ENCODE results near the gene C2orf81.
A peak's percentile ranks its signal among the peaks of the same experiment; 100 is the strongest.

Gene C2orf81

GRCh38 chr2:74458938-74459363 lies 37.5 kb upstream of the C2orf81 start:
- TF ChIP-seq CTCF (IDR thresholded peaks at IDR 0.05) (no peak), ZFX (IDR thresholded peaks at IDR 0.05; ENCODE audit: borderline replicate concordance) (no peak)
- H3K27ac ChIP-seq = peak overlapping the region; percentile 98

DNA sequence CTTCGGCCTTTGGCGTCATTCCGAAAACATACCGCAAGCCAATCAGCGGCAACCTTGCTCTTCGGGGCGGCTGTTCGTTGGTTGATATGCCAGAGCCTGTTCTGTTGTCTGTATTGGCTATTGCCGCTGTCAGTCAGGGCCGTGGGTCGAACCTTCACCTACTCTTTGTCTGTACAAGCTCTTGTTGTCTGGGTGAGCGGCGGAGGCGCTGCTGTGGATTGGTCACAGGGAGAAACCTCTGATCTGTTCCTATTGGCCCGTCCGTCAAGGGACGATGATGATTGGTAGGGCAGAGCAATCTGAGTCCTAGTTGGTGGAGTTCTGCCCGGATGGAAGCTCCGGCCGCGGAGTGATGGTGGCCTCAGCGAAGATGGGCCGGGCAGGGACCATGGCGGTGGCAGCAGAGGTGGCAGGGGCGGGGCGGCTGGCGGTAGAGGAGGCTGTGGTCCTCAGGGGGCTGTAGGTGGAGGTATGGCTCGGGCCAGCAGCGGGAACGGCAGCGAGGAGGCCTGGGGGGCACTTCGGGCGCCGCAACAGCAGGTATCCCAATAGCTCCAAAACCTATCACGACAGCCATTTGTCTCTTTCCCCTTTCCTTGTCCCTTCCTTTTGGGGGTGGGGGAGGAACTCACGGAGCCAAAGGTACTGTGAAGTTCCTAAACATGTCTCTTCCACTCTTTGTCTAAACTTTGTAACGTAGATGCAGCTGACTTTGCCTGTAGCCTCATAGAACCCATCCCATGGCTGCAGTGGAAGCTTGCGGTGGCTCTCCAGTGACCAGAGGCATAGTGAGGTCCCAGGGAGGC lies 36.9 kb upstream of the C2orf81 start, which contains the start of gene WBP1:
TSS of gene WBP1 (plus strand) at position 307 of the 806 bp plus-strand sequence. CDS start at position 472, 165 bp downstream.
- peak within 1 kb of the TSS; percentile 98 for H3K27ac ChIP-seq
- no peak for TF ChIP-seq ZFX (IDR thresholded peaks at IDR 0.05; ENCODE audit: borderline replicate concordance)
- no peak for TF ChIP-seq CTCF (IDR thresholded peaks at IDR 0.05)

DNA sequence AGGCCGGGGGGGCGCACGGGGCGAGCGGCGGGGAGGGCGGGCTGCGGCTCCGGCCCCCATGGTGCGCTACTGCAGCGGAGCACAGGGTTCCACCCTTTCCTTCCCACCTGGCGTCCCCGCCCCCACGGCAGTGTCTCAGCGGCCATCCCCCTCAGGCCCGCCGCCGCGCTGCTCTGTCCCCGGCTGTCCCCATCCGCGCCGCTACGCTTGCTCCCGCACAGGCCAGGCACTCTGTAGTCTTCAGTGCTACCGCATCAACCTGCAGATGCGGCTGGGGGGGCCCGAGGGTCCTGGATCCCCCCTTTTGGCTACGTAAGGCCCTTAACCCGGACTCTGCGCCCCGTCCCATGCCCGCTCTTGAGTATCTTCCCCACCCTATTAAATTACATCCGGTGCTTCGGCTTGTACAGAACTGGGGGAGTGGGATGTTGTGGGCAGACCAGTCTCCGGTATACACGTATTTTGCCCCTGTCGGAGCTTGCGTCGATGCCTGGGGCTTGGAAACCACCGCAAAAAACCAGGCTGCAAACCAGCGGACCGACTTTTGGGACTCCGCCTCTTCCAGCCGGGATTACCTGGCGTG lies 36.2 kb upstream of the C2orf81 start:
- 0 out of 2 replicates have a peak, but pooled peaks have one; percentile 1 for TF ChIP-seq CTCF (IDR thresholded peaks at IDR 0.05)
- no peak for TF ChIP-seq ZFX (IDR thresholded peaks at IDR 0.05; ENCODE audit: borderline replicate concordance)
- H3K27ac ChIP-seq = peak overlapping the region; percentile 98

- peak overlapping the region; percentile 98 for H3K27ac ChIP-seq
- TF ChIP-seq CTCF (IDR thresholded peaks at IDR 0.05) = 0 out of 2 replicates have a peak, but pooled peaks have one; percentile 8
- TF ChIP-seq ZFX (IDR thresholded peaks at IDR 0.05; ENCODE audit: borderline replicate concordance) = no peak
These were observed 35.7 kb upstream of the C2orf81 start for GRCh38 chr2:74457129-74457548.

DNA sequence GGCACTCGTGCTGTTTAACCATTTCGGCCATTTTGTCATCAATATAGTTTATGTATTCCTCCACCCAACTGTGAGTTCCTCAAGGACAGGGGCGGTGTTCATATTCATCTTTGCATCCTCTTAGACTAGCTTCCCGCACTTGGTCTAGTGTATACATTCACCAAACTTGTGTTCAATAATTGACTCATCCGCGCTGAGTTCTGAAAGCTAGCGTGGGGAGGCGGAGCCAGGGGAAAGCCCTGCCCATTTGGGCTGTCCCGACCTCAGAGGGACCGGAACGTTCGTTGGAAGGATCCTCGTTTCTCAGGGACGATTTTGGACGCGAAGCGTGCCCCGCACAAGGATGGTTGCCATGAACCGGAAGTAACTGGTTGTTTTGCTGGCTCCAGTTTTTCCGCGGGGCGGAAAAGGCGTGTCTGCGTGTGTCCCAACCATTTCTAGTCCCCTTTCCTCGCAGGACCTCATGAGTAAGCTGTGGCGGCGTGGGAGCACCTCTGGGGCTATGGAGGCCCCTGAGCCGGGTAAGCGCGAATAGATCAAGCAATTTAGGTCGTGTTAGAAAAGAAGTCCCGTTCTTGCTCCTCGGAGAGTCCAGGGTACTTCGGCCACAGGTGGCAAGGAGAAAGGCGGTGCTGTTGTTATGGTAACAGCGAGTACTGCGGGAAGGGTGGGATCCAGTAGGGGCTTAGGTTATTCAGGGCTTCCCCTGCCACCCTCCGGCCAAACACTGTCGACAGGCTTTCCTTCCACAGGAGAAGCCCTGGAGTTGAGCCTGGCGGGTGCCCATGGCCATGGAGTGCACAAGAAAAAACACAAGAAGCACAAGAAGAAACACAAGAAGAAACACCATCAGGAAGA lies 33.5 kb upstream of the C2orf81 start, which contains the start of gene INO80B:
TSS of gene INO80B (plus strand) at position 434 of the 858 bp plus-strand sequence. CDS start at position 464, 30 bp downstream.
- peak within 1 kb of the TSS; percentile 98 for H3K27ac ChIP-seq
- TF ChIP-seq ZFX (IDR thresholded peaks at IDR 0.05; ENCODE audit: borderline replicate concordance) (no peak), CTCF (IDR thresholded peaks at IDR 0.05) (no peak)

- H3K27ac ChIP-seq = no peak overlapping the region
- TF ChIP-seq ZFX (IDR thresholded peaks at IDR 0.05; ENCODE audit: borderline replicate concordance) (no peak), CTCF (IDR thresholded peaks at IDR 0.05) (no peak)
These were observed 29.3 kb upstream of the C2orf81 start for GRCh38 chr2:74450570-74451190.

All from 22Rv1 (cell line).